HepG2 (cell line): ENCODE data around the gene CENPM. TPM values are rescaled to one million over a fixed set of nuclear protein-coding genes. Genes with fewer than 3 reads are reported as not detected.

Experiments
- ATAC-seq: fragments of 200-7000 bp; cut with Tn5 transposase; 3 replicates; pipeline ENCODE4 v1.9.1; 2020; ENCODE audit warnings: mild to moderate bottlenecking, moderate library complexity
- BruUV-seq: library from RNA; stranded (reverse); fragments of 400-500 nt; replicated peaks from 2 replicates; lab custom pipeline; 2021; lab: Mats Ljungman, UMichigan
- CTCF ChIA-PET: fragments of 300-600 bp; formaldehyde crosslinking; extraction: SDS; loops from one replicate; lab custom pipeline; 2021; ENCODE audit warnings: low total read pairs, inconsistent platforms, low intra/inter-chr PET ratio; lab: Yijun Ruan, JAX
- POLR2A ChIA-PET: fragments of 350-600 bp; sonication (Branson Sonifier 250); formaldehyde crosslinking; loops from one replicate; lab custom pipeline; 2020; ENCODE audit warnings: antibody characterized with exemption, inconsistent platforms; lab: Yijun Ruan, JAX
- DNase-seq: peaks from one replicate; pipeline ENCODE4 v3.0.0-alpha.2; 2015; ENCODE audit warnings: low spot score
- FAIRE-seq: peaks from 3 replicates; lab custom pipeline; 2011; peaks lifted over from hg19 to GRCh38; lab: Jason Lieb, UNC
- H2AFZ ChIP-seq: one replicate; pipeline ENCODE4 v1.6.1; 2011; ENCODE audit warnings: low read length, inconsistent platforms
- H3K27ac ChIP-seq: fragments of 300-600 bp; 3 replicates; pipeline ENCODE4 v1.8.0; 2011; ENCODE audit warnings: mixed run types, mild to moderate bottlenecking, mixed read lengths, low read length, inconsistent platforms; ENCODE audit not compliant: insufficient read depth; ENCODE audit errors: extremely low read length
- H3K27me3 ChIP-seq, 2 experiments: fragments of 200-600 bp in 1 of 2; 2 replicates in 1 of 2; 3 replicates in 1 of 2; pipeline versions ENCODE4 v1.6.0 to v1.8.0; 2011; ENCODE audit warnings: low read length in 2 of 2, mild to moderate bottlenecking in 2 of 2, moderate library complexity in 2 of 2, inconsistent platforms in 1 of 2; ENCODE audit not compliant: insufficient read depth in 2 of 2, control insufficient read depth in 1 of 2
- H3K36me3 ChIP-seq, 2 experiments: fragments of 200-600 bp in 1 of 2; replicated peaks in 1 of 2; 2 replicates in 1 of 2; 3 replicates in 1 of 2; pipeline versions ENCODE4 v1.5.1 to v1.8.0; 2011; ENCODE audit warnings: low read length in 2 of 2, inconsistent platforms in 1 of 2; ENCODE audit not compliant: insufficient read depth in 2 of 2, control insufficient read depth in 1 of 2
- H3K4me1 ChIP-seq: 2 replicates; pipeline ENCODE4 v1.5.1; 2012; ENCODE audit warnings: low read length, inconsistent platforms; ENCODE audit not compliant: insufficient read depth
- H3K4me2 ChIP-seq: 2 replicates; pipeline ENCODE4 v1.6.0; 2011; ENCODE audit warnings: low read depth, low read length, inconsistent platforms
- H3K4me3 ChIP-seq, 3 experiments: fragments of 200-600 bp in 1 of 3; sonication (generic), shearing (Covaris generic) in 1 of 3; replicated peaks in 1 of 3; 2 replicates each; pipeline ENCODE4 v1.5.1; 2011 to 2016; ENCODE audit warnings: low read length in 3 of 3, inconsistent platforms in 2 of 3, low read depth in 2 of 3, mild to moderate bottlenecking in 2 of 3, control low read depth in 1 of 3, mixed read lengths in 1 of 3; ENCODE audit not compliant: insufficient read depth in 1 of 3
- H3K79me2 ChIP-seq: one replicate; pipeline ENCODE4 v1.6.1; 2011; ENCODE audit warnings: low read length, inconsistent platforms; ENCODE audit not compliant: insufficient read depth
- H3K9ac ChIP-seq: 2 replicates; pipeline ENCODE4 v1.6.0; 2011; ENCODE audit warnings: mild to moderate bottlenecking, low read depth, low read length, inconsistent platforms; ENCODE audit not compliant: insufficient read depth
- H3K9me3 ChIP-seq: 2 replicates; pipeline ENCODE4 v1.5.1; 2012; ENCODE audit warnings: mild to moderate bottlenecking, low read length
- H4K20me1 ChIP-seq: 2 replicates; pipeline ENCODE4 v1.6.0; 2011; ENCODE audit warnings: inconsistent platforms, mild to moderate bottlenecking, low read length, moderate library complexity; ENCODE audit not compliant: insufficient read depth
- GPN1 ChIP-seq: sonication (generic); formaldehyde crosslinking; IDR thresholded peaks from 2 replicates; pipeline ENCODE4 v1.5.1; 2020; ENCODE audit warnings: missing genetic modification reagents, borderline replicate concordance
- PHF20 ChIP-seq: sonication (generic); formaldehyde crosslinking; IDR thresholded peaks from 2 replicates; pipeline ENCODE4 v1.5.0; 2020; ENCODE audit warnings: mild to moderate bottlenecking, missing genetic modification reagents
- RNF2 ChIP-seq: fragments of 450-650 bp; conservative IDR thresholded peaks from 2 replicates; pipeline ENCODE4 v1.6.1; 2016; ENCODE audit warnings: low read depth
- ZBTB7A ChIP-seq: sonication (generic); formaldehyde crosslinking; IDR thresholded peaks from 2 replicates; pipeline ENCODE4 v1.8.0; 2022; ENCODE audit warnings: mild to moderate bottlenecking, missing genetic modification reagents
- WGBS: methylation state at CpG from one replicate; pipeline ENCODE4 v1.1.6; 2017; ENCODE audit warnings: low lambda C conversion rate; 5-methylcytosine and 5-hydroxymethylcytosine counted together
- in situ Hi-C: cut with HindIII; loops from 2 replicates; pipeline ENCODE4 v1.10.0; 2017; ENCODE audit warnings: low pct_unique_long_range_greater_than_20kb; ENCODE audit not compliant: extremely low pct_ligation_motif_present
- intact Hi-C: fragments of 100-400 bp; cut with micrococcal nuclease; formaldehyde crosslinking; loops from one replicate; pipeline ENCODE4 v1.10.0; 2022; ENCODE audit not compliant: unreplicated experiment
- polyA plus RNA-seq, 8 experiments: library from polyadenylated mRNA; depleted of rRNA in 3 of 8; stranded (reverse) in 7 of 8; unstranded in 1 of 8; fragments of >200 nt; fragmentation: Illumina TruSeq in 4 of 8; extraction: Trizol in 4 of 8; gene quantifications; 2 replicates each; pipeline versions ENCODE4 v1.2.1 to v1.2.3, GENCODE V29; 2011 to 2016; ENCODE audit warnings: low read depth in 4 of 8, missing spikeins in 1 of 8, mixed read lengths in 1 of 8; ENCODE audit not compliant: insufficient read depth in 1 of 8
- total RNA-seq, 5 experiments: library from RNA; depleted of rRNA; stranded (reverse); fragments of >200 nt; fragmentation: Illumina TruSeq; extraction: Trizol; gene quantifications; 2 replicates each; pipeline ENCODE4 v1.2.3, GENCODE V29; 2016; ENCODE audit warnings: low read depth in 1 of 5
- TF ChIP-seq, protein P1 (sequence below): sonication (generic); formaldehyde crosslinking; IDR thresholded peaks from 2 replicates; pipeline ENCODE4 v1.4.0; 2020; ENCODE audit warnings: missing genetic modification reagents
- TF ChIP-seq, protein P2 (sequence below): sonication (generic); formaldehyde crosslinking; IDR thresholded peaks from 2 replicates; pipeline ENCODE4 v1.4.0; 2020; ENCODE audit warnings: missing genetic modification reagents

Gene CENPM
- total and polyA plus RNA-seq, 2 of the 13 experiments (the other 11 are each of a cell fraction or from before 2014, with no cell fraction given), result 11.2 to 37.3 TPM

DNA sequence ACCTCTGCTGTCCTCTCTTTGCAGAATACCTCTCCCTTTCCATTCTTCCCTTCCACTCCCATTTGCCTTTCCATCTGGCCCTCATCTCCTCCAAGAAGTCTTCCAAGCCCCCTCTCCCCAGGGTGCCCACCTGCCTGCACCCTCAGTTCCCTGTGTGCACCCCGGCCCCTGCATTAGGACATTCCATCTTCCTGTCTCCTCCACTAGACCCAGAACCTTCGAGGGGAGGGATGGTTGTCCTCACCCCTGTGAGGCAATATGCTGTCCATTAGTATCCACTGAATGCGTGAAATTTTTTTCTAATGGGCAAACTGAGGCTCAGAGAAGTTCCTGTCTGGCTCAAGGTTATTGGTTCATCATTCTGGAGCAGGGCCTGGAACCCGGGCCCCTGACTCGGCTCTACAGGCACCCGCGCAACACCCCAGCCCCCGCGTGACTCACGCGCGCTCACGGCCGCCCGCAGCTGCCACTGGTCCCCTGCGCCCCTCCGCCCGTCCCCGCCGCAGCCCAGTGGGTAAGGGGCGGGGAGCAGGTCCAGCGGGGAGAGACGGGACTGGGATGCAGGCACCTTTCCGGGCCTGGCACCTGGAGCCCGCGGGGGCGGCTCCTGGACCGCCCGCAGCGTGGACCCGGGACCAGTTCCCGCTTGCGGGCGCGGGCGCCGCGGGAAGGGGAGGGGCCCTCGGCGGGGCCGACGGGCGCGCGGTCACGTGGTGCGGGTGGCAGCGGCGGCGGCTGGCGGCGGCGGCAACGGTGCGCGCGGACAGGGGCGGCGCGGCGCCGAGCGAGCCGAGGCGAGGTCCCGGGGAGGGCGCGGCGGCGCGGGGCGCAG lies 29.3 kb upstream of the CENPM start:
- Histone ChIP-seq H3K27me3 (peaks cover 4 to 70% of the 10 kb centered on the region in 2 experiments), H3K79me2 (no peaks in the 10 kb centered on the region), H3K36me3 (no peaks in the 10 kb centered on the region), H3K4me2 (peak overlapping the region; percentile 60), H2AFZ (no peak overlapping the region), H3K4me1 (0 out of 2 replicates have a peak, but pooled peaks cover 5% of the 10 kb centered on the region), H4K20me1 (no peaks in the 10 kb centered on the region), H3K4me3 (peak overlapping the region in 2 of 3 experiments; percentile 17 to 52; a peak in 2 of 6 replicates), H3K9me3 (no peaks in the 10 kb centered on the region), H3K27ac (no peak overlapping the region), H3K9ac (no peak overlapping the region)
- TF ChIP-seq PHF20 (CRISPR knock-in tag), result no peak
- TF ChIP-seq RNF2, result no peak
- no peak for TF ChIP-seq ZBTB7A
- TF ChIP-seq, protein P1, sequence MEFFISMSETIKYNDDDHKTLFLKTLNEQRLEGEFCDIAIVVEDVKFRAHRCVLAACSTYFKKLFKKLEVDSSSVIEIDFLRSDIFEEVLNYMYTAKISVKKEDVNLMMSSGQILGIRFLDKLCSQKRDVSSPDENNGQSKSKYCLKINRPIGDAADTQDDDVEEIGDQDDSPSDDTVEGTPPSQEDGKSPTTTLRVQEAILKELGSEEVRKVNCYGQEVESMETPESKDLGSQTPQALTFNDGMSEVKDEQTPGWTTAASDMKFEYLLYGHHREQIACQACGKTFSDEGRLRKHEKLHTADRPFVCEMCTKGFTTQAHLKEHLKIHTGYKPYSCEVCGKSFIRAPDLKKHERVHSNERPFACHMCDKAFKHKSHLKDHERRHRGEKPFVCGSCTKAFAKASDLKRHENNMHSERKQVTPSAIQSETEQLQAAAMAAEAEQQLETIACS, result 0 out of 2 replicates have a peak, but pooled peaks have one; percentile 27
- TF ChIP-seq GPN1 (CRISPR knock-in tag), result no peak
- TF ChIP-seq, protein P2, sequence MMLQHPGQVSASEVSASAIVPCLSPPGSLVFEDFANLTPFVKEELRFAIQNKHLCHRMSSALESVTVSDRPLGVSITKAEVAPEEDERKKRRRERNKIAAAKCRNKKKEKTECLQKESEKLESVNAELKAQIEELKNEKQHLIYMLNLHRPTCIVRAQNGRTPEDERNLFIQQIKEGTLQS (CRISPR knock-in tag), result no peak
- ChIA-PET POLR2A (no interaction called here), CTCF (no interaction called here)
- in situ Hi-C loops (no loop called here), intact Hi-C loops (no loop called here)
- WGBS, result 9% methylated on average over 36 of the region's 72 CpGs
- FAIRE-seq (no peak), DNase-seq (no peak), ATAC-seq (peak; percentile 17; the same call in 2 of the 3 replicates)
- BruUV-seq, result no TSS peak
